Suprapubic skin (tissue), 4 donors: ENCODE measurements around the gene HAUS7. TPM values are rescaled to one million over a fixed set of nuclear protein-coding genes. Genes with fewer than 3 reads are reported as not detected.

ENCODE experiments used
- DNase-seq, 2 donors: peaks; one replicate each; pipeline ENCODE4 v3.0.0-alpha.2; 2019; ENCODE audit warnings: low spot score in 2 of 2
- H3K27ac ChIP-seq: fragments of 200-600 bp; sonication (generic); one replicate; pipeline ENCODE4 v1.5.1; 2019
- H3K27me3 ChIP-seq: fragments of 200-600 bp; sonication (generic); one replicate; pipeline ENCODE4 v1.5.1; 2019
- H3K36me3 ChIP-seq: fragments of 200-600 bp; sonication (generic); one replicate; pipeline ENCODE4 v1.5.1; 2019
- H3K4me1 ChIP-seq: fragments of 200-600 bp; sonication (generic); one replicate; pipeline ENCODE4 v1.5.1; 2019
- H3K4me3 ChIP-seq: fragments of 200-600 bp; sonication (generic); one replicate; pipeline ENCODE4 v1.5.1; 2019; ENCODE audit warnings: mild to moderate bottlenecking
- H3K9me3 ChIP-seq: fragments of 200-600 bp; sonication (generic); one replicate; pipeline ENCODE4 v1.5.1; 2019
- CTCF ChIP-seq, 2 donors: fragments of 200-600 bp in 1 of 2; fragments of 450-650 bp in 1 of 2; sonication (generic) in 1 of 2; IDR thresholded peaks; one replicate each; pipeline ENCODE4 v1.5.1; 2016 to 2019; ENCODE audit warnings: antibody characterized with exemption in 2 of 2, mild to moderate bottlenecking in 1 of 2, moderate library complexity in 1 of 2
- EP300 ChIP-seq: sonication (generic); formaldehyde crosslinking; IDR thresholded peaks from one replicate; pipeline ENCODE4 v1.6.1; 2017; ENCODE audit warnings: antibody characterized with exemption
- POLR2A ChIP-seq, 2 donors: fragments of 450-650 bp; IDR thresholded peaks; one replicate each; pipeline ENCODE4 v1.6.1; 2017; ENCODE audit warnings: antibody characterized with exemption in 2 of 2, mild to moderate bottlenecking in 2 of 2, moderate library complexity in 2 of 2
- POLR2AphosphoS5 ChIP-seq, 3 donors: sonication (generic); formaldehyde crosslinking; IDR thresholded peaks; one replicate each; pipeline ENCODE4 v1.6.1; 2017; ENCODE audit warnings: antibody characterized with exemption in 3 of 3
- WGBS: methylation state at CpG from one replicate; pipeline ENCODE4 v1.1.5; 2018; 5-methylcytosine and 5-hydroxymethylcytosine counted together
- total RNA-seq, 4 donors: library from RNA; depleted of rRNA; stranded (reverse); fragments of >200 nt; gene quantifications; one replicate each; pipeline ENCODE4 v1.1.0, GENCODE V29; 2016

Gene HAUS7
- total RNA-seq, 4 donors from 2014 or later = 16.4 to 43.4 (median 18.9) TPM

GRCh38 chrX:153445106-153445855 lies 25.1 kb downstream of the HAUS7 start:
- H3K27ac ChIP-seq = no peak overlapping the region
- no peak for DNase-seq

GRCh38 chrX:153444333-153445011 lies 25.9 kb downstream of the HAUS7 start:
- no peaks in the 10 kb centered on the region for H3K27me3 ChIP-seq
- H3K4me1 ChIP-seq = no peaks in the 10 kb centered on the region
- H3K4me3 ChIP-seq = no peak overlapping the region
- H3K27ac ChIP-seq = no peak overlapping the region
- DNase-seq = no peak
- no peaks in the 10 kb centered on the region for H3K9me3 ChIP-seq
- TF ChIP-seq CTCF (IDR thresholded peaks at IDR 0.05) = no peak
- no peak for TF ChIP-seq POLR2A (IDR thresholded peaks at IDR 0.05)
- TF ChIP-seq POLR2AphosphoS5 (IDR thresholded peaks at IDR 0.05) = no peak
- no peak for TF ChIP-seq EP300
- 89% methylated on average over 33 of the region's 37 CpGs for WGBS
- peaks cover 2% of the 10 kb centered on the region for H3K36me3 ChIP-seq

More at GRCh38 chrX:153445106-153445855, 25.1 kb downstream of the HAUS7 start:
- Histone ChIP-seq H3K4me3 (no peak overlapping the region), H3K27me3 (no peaks in the 10 kb centered on the region), H3K4me1 (no peaks in the 10 kb centered on the region), H3K9me3 (no peaks in the 10 kb centered on the region), H3K36me3 (peaks cover 9% of the 10 kb centered on the region)
- no peak for TF ChIP-seq POLR2A (IDR thresholded peaks at IDR 0.05)
- no peak for TF ChIP-seq EP300
- no peak for TF ChIP-seq CTCF (IDR thresholded peaks at IDR 0.05)
- no peak for TF ChIP-seq POLR2AphosphoS5 (IDR thresholded peaks at IDR 0.05)
- 81% methylated on average over 20 of the region's 35 CpGs for WGBS

- Histone ChIP-seq H3K27me3 (no peaks in the 10 kb centered on the region), H3K4me1 (no peaks in the 10 kb centered on the region), H3K9me3 (no peaks in the 10 kb centered on the region), H3K36me3 (no peaks in the 10 kb centered on the region), H3K4me3 (no peak overlapping the region), H3K27ac (no peak overlapping the region)
- TF ChIP-seq EP300 = no peak
- TF ChIP-seq POLR2AphosphoS5 (IDR thresholded peaks at IDR 0.05) = no peak
- TF ChIP-seq POLR2A (IDR thresholded peaks at IDR 0.05) = no peak
- TF ChIP-seq CTCF (IDR thresholded peaks at IDR 0.05) = no peak
- no peak for DNase-seq
- 88% methylated on average over 20 of the region's 25 CpGs for WGBS
Measured at GRCh38 chrX:153443476-153444332, 26.7 kb downstream of the HAUS7 start.

- WGBS = 90% methylated on average over 5 of the region's 5 CpGs
- Histone ChIP-seq H3K4me1 (no peaks in the 10 kb centered on the region), H3K36me3 (no peaks in the 10 kb centered on the region), H3K9me3 (no peaks in the 10 kb centered on the region), H3K27me3 (no peaks in the 10 kb centered on the region), H3K4me3 (no peak overlapping the region), H3K27ac (no peak overlapping the region)
- TF ChIP-seq POLR2A (IDR thresholded peaks at IDR 0.05) (no peak), EP300 (no peak), POLR2AphosphoS5 (IDR thresholded peaks at IDR 0.05) (no peak), CTCF (IDR thresholded peaks at IDR 0.05) (no peak)
- DNase-seq = no peak
Measured at GRCh38 chrX:153442463-153442862, 27.9 kb downstream of the HAUS7 start.
